HG02943 (cell line): ENCODE data around the gene BTBD10.

ENCODE experiments used
- ATAC-seq: cut with Tn5 transposase; IDR thresholded peaks from one replicate; pipeline ENCODE4 v1.9.1; 2021; ENCODE audit warnings: mild to moderate bottlenecking, low read depth, moderate library complexity; ENCODE audit not compliant: unreplicated experiment

Gene BTBD10

GRCh38 chr11:13462901-13463778 is at the start of gene BTBD10:
Gene BTBD10 (minus strand): TSS chr11:13463222. CDS start chr11:13445124, 18,098 bp downstream.
- peak; percentile 92 for ATAC-seq

DNA sequence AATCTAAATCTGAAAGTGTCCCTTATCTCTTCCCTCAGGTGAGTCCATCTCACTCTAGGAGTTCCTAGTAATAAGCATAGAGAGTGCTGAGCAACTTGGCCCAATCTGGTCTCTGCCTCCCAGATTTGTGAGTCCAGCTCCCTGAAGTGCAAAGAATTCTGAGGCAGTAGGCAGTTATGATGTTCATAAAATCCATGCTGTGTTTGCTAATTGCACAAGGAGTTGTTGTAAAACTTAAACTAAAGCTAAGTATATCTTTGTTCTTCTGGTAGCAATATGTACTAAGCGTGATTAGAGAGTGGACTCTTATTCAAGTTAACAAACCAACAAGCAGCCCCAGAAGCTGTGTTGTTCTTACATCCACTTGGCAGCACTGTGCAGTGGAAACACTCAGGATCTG is 40.4 kb upstream of the BTBD10 start:
- no peak for ATAC-seq

DNA sequence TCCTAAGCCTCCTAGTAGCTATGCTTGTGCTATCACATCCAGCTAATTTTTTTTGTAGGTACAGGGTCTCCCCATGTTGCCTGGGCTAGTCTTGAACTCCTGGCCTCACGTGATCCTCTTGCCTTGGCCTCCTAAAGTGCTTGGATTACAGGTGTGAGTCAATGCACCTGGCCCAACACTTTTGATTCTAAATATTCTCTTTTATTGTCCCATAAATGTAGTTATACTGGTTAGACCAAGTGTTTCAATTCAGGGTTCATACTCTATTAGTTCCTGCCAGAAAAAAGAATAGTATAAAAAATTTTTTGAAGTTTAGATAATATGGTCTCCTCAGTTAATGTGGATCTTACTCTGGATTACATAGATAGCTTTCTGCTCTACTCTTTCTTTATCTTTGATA is 39.5 kb upstream of the BTBD10 start:
- no peak for ATAC-seq

GRCh38 chr11:13495929-13496328 is 32.9 kb upstream of the BTBD10 start, which contains the start of gene PTH:
Gene PTH (minus strand): TSS chr11:13495997. CDS start chr11:13492855, 3,142 bp downstream.
- no peak for ATAC-seq

GRCh38 chr11:13494051-13494450 is 31.0 kb upstream of the BTBD10 start:
- ATAC-seq: no peak

GRCh38 chr11:13487661-13488030 is 24.6 kb upstream of the BTBD10 start:
- no peak for ATAC-seq

- ATAC-seq: no peak
Observed at GRCh38 chr11:13486926-13487660, 24.1 kb upstream of the BTBD10 start.

DNA sequence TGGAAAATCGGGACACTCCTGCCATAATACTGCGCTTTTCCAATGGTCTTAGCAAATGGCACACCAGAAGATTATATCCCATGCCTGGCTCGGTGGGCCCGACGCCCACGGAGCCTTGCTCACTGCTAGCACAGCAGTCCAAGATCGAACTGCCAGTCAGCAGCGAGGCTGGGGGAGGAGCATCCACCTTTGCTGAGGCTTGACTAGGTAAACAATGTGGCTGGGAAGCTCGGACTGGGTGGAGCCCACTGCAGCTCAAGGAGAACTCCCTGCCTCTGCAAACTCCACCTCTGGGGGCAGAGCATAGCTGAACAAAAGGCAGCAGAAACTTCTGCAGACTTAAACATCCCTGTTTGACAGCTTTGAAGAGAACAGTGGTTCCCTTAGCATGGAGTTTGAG is 17.2 kb upstream of the BTBD10 start:
- ATAC-seq: no peak

DNA sequence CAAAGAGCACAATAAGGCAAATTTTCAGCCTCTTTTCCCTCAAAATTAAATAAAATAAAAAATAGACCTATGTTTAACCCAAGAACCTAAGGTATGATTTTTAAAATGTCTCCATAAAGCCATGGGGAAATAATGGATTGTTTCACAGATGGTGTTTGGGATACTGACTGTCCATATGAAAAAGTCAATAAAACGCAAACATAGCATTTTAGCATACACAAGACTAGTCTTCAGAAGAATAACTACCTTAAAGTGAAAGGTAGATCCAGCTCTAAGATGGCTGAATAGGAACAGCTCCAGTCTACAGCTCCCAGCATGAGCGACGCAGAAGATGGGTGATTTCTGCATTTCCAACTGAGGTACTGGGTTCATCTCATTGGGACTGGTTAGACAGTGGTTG is 16.7 kb upstream of the BTBD10 start:
- ATAC-seq: no peak

DNA sequence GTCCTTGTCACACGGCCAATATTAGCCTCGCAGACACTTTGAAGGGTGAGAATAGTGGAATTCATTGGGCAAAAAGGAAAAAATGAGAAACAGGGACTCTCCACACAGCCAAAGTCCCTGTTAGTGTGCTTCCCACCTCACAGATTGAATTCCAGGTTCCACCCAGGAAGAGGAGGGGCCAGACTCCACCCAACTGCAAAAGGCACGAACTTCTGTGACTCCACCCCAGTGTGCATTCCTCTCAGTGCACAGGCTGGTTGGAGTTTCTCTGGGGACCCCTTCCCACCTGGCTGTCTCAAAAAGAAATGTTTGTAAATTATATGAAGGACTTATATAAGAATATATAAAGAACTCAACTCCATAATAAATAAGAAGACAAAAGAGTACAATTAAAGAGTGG is 12.1 kb upstream of the BTBD10 start:
- ATAC-seq: no peak

DNA sequence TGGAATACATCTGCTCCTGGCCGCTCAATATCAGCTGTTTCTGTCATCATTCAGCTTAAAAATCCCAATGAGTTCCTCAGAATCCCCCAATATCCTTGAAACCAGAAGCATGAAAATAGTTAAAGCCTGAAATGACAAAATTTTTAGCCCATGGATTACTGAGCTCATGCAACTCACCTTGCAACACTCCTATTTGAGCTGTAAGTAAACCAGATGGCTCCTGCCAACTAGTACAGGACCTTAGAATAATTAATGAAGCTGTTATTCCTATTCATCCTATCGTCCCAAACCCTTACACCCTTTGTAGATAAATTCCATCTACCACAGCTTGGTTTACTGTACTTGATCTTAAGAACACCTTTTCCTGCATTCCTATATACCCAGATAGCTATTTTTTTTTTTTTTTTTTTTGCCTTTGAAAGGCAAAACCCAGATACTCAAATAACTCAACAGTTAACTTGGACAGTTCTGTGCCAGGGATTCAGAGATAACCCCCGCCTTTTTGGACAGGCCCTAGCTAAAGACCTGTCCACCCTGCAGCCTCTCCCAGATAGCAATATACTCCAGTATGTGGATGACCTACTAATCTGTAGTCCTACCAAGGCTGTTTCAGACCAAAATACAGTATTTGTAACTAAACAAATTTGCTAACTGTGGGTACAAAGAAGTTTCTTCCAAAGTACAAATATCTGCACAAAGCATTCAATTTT is 10.1 kb upstream of the BTBD10 start:
- ATAC-seq: no peak

DNA sequence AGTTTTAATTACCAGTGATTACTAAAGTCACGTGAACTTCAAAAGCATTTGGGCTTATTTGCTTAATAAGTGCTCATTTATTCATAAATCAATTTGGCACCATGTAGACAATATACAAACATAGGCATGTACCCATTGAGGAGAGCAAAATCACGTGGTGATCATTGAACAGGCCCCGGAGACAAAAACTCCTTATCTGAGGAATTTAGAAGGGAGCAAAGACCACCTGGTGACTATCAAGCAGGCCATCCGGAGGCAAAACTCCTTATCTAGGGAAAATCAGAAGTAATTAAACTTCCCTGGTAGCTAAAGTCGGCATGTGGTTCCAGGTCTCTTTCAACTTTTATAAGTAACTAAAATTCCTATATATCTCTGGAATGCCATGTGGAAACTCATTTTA is 5.7 kb upstream of the BTBD10 start:
- no peak for ATAC-seq

DNA sequence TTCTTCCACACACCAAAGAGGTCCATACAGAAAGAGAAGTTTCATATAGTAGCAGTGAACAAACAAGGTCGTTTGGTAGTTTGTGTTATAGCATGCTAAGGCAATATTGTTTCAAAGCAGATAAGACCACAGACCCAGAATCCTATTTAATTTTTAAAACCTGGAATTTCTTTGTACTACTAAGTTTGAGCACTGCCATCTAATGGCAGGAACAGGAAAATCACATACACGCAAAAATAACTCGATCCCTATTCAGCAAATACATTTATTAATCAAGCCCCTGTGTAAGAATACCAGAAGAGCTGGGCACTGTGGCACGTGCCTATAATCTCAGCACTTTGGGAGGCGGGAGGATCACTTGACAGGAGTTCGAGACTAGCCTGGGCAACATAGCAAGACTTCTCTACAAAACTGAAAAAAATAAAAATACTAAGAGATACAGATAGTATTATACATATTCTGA is 2.9 kb upstream of the BTBD10 start:
- no peak for ATAC-seq

DNA sequence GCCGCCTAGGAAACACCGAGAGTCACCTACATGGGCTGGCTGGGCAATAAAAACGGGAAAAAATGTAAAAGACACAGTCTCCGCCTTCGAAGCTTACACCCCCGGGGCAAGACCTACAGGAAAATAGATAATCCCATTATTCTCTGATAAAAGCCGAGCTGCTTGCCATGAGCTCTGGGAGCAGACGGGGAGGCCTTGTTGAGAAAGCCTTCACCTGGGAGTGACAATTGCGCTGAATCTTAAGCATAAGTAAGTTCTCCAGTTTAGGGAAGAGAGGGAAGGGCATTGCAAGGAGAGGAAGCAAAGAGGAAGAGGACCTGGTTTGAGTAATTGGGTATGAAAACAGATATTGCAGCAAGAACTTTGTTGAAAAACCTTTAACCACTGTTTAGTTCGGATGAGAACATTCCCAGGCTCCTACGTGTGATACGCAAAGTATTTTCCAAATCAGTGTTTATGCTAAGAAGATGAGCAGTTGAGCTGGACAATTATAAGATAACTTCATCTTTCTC is 813 bp upstream of the BTBD10 start:
- ATAC-seq: no peak

GRCh38 chr11:13462311-13462900 is 616 bp downstream of the BTBD10 start:
- ATAC-seq: peak; percentile 41

GRCh38 chr11:13461291-13461690 is 1.7 kb downstream of the BTBD10 start:
- ATAC-seq: no peak

DNA sequence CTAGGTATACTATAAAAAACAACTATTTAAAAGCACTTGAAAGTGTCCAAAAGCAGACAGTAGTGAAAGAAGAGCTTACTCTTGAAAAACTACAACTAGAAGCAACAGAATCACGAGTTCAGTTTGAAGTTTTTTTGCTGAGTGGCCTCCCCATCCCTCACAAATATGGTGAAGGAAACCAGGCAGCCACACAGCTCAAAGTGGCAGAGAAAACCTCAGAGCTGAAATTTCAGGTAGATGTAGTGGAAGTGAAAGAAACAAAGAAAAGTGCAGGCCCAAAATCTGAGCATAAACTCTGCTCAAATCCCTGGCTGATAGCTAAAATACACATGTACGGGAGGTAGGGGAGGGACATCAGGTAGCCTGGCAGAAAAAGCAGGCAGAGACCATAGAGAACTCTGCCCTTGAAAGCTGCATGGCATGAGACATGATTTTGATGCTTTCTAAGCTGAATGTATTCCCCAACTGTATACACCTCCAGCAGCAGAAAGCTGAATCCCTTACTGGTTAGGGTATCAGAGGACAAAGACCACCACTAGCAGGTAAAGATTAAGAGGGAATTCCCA is 12.1 kb downstream of the BTBD10 start:
- no peak for ATAC-seq

DNA sequence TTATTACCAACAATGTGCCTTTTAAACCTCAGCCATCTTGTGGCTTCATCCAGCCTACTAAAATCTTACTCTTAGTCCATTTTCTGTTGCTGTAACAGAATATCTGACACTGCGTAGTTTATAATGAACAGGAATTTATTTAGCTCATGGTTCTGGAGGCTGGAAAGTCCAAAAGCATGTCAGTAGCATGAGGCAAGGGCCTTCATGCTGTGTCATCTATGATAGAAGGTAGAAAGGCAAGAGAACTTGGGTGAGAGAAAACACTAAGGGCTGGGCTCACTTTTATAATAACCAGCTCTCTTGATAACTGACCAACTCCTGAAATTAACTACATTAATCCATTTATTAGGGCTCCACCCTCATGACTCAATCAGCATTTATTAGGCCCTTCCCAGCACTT is 13.5 kb downstream of the BTBD10 start:
- ATAC-seq: no peak

- no peak for ATAC-seq
Observed at GRCh38 chr11:13448876-13449275, 14.1 kb downstream of the BTBD10 start.

GRCh38 chr11:13446444-13446843 is 16.6 kb downstream of the BTBD10 start:
- no peak for ATAC-seq
